Nephron (organoid): ENCODE data around the gene CHADL.
A peak's percentile ranks its signal among the peaks of the same experiment; 100 is the strongest.

ENCODE experiments used
- H3K27ac Mint-ChIP-seq, 3 experiments: 2 replicates each; pipeline ENCODE4 v1.8.0; 2020; ENCODE audit warnings: mixed read lengths in 3 of 3, mild to moderate bottlenecking in 2 of 3, moderate library complexity in 1 of 3
- H3K27me3 Mint-ChIP-seq: 2 replicates; pipeline ENCODE4 v1.8.0; 2021; ENCODE audit warnings: low read depth, mild to moderate bottlenecking, moderate library complexity, mixed read lengths
- H3K36me3 Mint-ChIP-seq: 2 replicates; pipeline ENCODE4 v1.8.0; 2020; ENCODE audit warnings: low read depth, mixed read lengths
- H3K4me1 Mint-ChIP-seq: 2 replicates; pipeline ENCODE4 v1.8.0; 2020; ENCODE audit warnings: mixed read lengths
- H3K4me3 Mint-ChIP-seq, 3 experiments: 2 replicates each; pipeline ENCODE4 v1.8.0; 2020; ENCODE audit warnings: mild to moderate bottlenecking in 3 of 3, mixed read lengths in 3 of 3, moderate library complexity in 2 of 3
- H3K9me3 Mint-ChIP-seq: 2 replicates; pipeline ENCODE4 v1.8.0; 2020; ENCODE audit warnings: mixed read lengths
- CTCF ChIP-seq, 3 experiments: fragments of 200-600 bp; sonication (generic); IDR thresholded peaks; one replicate each; pipeline ENCODE4 v1.5.0; 2021; ENCODE audit warnings: antibody characterized with exemption in 3 of 3; ENCODE audit not compliant: unreplicated experiment in 3 of 3

Gene CHADL

GRCh38 chr22:41240377-41241132 is at the start of gene CHADL:
TSS of gene CHADL (minus strand) at chr22:41240931. CDS start at chr22:41240881, 50 bp downstream.
- H3K36me3 Mint-ChIP-seq = peaks cover 4% of the 10 kb centered on the region
- TF ChIP-seq CTCF (IDR thresholded peaks at IDR 0.05; ENCODE audit: unreplicated experiment in 3 of 3) = no peak
- H3K4me3 Mint-ChIP-seq = peak within 1 kb of the TSS; percentile 10 to 66 (median 21)
- H3K4me1 Mint-ChIP-seq = no peaks in the 10 kb centered on the region
- H3K27ac Mint-ChIP-seq = peak within 1 kb of the TSS in 1 of 3 experiments; percentile 65
- no peaks in the 10 kb centered on the region for H3K27me3 Mint-ChIP-seq
- no peaks in the 10 kb centered on the region for H3K9me3 Mint-ChIP-seq

- H3K4me1 Mint-ChIP-seq = peaks cover 18% of the 10 kb centered on the region
These were observed 48.9 kb upstream of the CHADL start for GRCh38 chr22:41289671-41290070.

GRCh38 chr22:41288245-41288946 is 47.7 kb upstream of the CHADL start:
- no peak for TF ChIP-seq CTCF (IDR thresholded peaks at IDR 0.05; ENCODE audit: unreplicated experiment in 3 of 3)
- peak overlapping the region; percentile 68 to 82 (median 70) for H3K4me3 Mint-ChIP-seq
- peaks cover 18% of the 10 kb centered on the region for H3K4me1 Mint-ChIP-seq
- peak overlapping the region; percentile 31 to 86 (median 81) for H3K27ac Mint-ChIP-seq
- no peaks in the 10 kb centered on the region for H3K9me3 Mint-ChIP-seq
- peaks cover 3% of the 10 kb centered on the region for H3K36me3 Mint-ChIP-seq
- H3K27me3 Mint-ChIP-seq = no peaks in the 10 kb centered on the region

More at GRCh38 chr22:41289671-41290070, 48.9 kb upstream of the CHADL start:
- TF ChIP-seq CTCF (IDR thresholded peaks at IDR 0.05; ENCODE audit: unreplicated experiment in 3 of 3) = no peak
- no peaks in the 10 kb centered on the region for H3K27me3 Mint-ChIP-seq
- peak overlapping the region; percentile 45 to 77 (median 77) for H3K27ac Mint-ChIP-seq
- H3K4me3 Mint-ChIP-seq = peak overlapping the region; percentile 20 to 61 (median 31)
- H3K36me3 Mint-ChIP-seq = no peaks in the 10 kb centered on the region
- H3K9me3 Mint-ChIP-seq = no peaks in the 10 kb centered on the region

- H3K36me3 Mint-ChIP-seq = peaks cover 9% of the 10 kb centered on the region
- peak overlapping the region; percentile 89 to 96 (median 92) for H3K4me3 Mint-ChIP-seq
- H3K9me3 Mint-ChIP-seq = no peaks in the 10 kb centered on the region
- peaks cover 18% of the 10 kb centered on the region for H3K4me1 Mint-ChIP-seq
- H3K27me3 Mint-ChIP-seq = no peaks in the 10 kb centered on the region
- peak overlapping the region; percentile 93 to 96 (median 94) for H3K27ac Mint-ChIP-seq
- no peak for TF ChIP-seq CTCF (IDR thresholded peaks at IDR 0.05; ENCODE audit: unreplicated experiment in 3 of 3)
These were observed 45.9 kb upstream of the CHADL start for GRCh38 chr22:41286639-41287091.

GRCh38 chr22:41285820-41286638 is 45.3 kb upstream of the CHADL start, which contains the start of gene RANGAP1:
TSS of gene RANGAP1 (minus strand) at chr22:41286187. CDS start at chr22:41281044, 5,143 bp downstream.
- peaks cover 14% of the 10 kb centered on the region for H3K36me3 Mint-ChIP-seq
- no peak for TF ChIP-seq CTCF (IDR thresholded peaks at IDR 0.05; ENCODE audit: unreplicated experiment in 3 of 3)
- H3K27ac Mint-ChIP-seq = peak within 1 kb of the TSS; percentile 93 to 96 (median 94)
- peak within 1 kb of the TSS; percentile 89 to 96 (median 92) for H3K4me3 Mint-ChIP-seq
- no peaks in the 10 kb centered on the region for H3K27me3 Mint-ChIP-seq
- H3K9me3 Mint-ChIP-seq = no peaks in the 10 kb centered on the region
- H3K4me1 Mint-ChIP-seq = peaks cover 18% of the 10 kb centered on the region
